Suprapubic skin (tissue), 4 donors: ENCODE results near the gene RSAD2.

Experiments used
- POLR2A ChIP-seq, 2 donors: fragments of 450-650 bp; IDR thresholded peaks; one replicate each; pipeline ENCODE4 v1.6.1; 2017; ENCODE audit warnings: antibody characterized with exemption in 2 of 2, mild to moderate bottlenecking in 2 of 2, moderate library complexity in 2 of 2
- POLR2AphosphoS5 ChIP-seq, 3 donors: sonication (generic); formaldehyde crosslinking; IDR thresholded peaks; one replicate each; pipeline ENCODE4 v1.6.1; 2017; ENCODE audit warnings: antibody characterized with exemption in 3 of 3
- TF ChIP-seq, protein P1 (sequence below), 2 donors: fragments of 200-600 bp in 1 of 2; fragments of 450-650 bp in 1 of 2; sonication (generic) in 1 of 2; IDR thresholded peaks; one replicate each; pipeline ENCODE4 v1.5.1; 2016 to 2019; ENCODE audit warnings: antibody characterized with exemption in 2 of 2, mild to moderate bottlenecking in 1 of 2, moderate library complexity in 1 of 2

DNA sequence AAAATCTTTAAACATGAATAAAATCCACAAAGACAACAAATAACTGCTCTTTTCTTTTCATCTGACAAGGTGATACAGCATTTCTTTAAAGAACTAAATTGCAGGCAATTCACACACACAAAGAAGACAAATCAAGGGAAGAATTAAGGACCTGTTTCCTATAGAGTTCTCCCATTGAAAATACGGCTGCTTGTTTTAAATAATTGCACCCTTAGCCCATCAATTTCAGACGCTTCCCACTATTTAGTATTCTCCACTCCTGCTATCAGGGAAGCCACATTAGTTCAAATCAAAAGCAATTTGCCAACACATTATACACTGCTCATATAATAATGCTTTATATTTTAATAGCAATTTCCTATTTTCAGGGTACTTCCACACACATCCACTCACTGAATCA lies 23.2 kb upstream of the RSAD2 start:
- TF ChIP-seq, protein P1, sequence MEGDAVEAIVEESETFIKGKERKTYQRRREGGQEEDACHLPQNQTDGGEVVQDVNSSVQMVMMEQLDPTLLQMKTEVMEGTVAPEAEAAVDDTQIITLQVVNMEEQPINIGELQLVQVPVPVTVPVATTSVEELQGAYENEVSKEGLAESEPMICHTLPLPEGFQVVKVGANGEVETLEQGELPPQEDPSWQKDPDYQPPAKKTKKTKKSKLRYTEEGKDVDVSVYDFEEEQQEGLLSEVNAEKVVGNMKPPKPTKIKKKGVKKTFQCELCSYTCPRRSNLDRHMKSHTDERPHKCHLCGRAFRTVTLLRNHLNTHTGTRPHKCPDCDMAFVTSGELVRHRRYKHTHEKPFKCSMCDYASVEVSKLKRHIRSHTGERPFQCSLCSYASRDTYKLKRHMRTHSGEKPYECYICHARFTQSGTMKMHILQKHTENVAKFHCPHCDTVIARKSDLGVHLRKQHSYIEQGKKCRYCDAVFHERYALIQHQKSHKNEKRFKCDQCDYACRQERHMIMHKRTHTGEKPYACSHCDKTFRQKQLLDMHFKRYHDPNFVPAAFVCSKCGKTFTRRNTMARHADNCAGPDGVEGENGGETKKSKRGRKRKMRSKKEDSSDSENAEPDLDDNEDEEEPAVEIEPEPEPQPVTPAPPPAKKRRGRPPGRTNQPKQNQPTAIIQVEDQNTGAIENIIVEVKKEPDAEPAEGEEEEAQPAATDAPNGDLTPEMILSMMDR (IDR thresholded peaks at IDR 0.05) = no peak
- no peak for TF ChIP-seq POLR2A (IDR thresholded peaks at IDR 0.05)
- no peak for TF ChIP-seq POLR2AphosphoS5 (IDR thresholded peaks at IDR 0.05)
